ENCODE results near the gene OTUD6A. TPM values are rescaled to one million over a fixed set of nuclear protein-coding genes. Genes with fewer than 3 reads are reported as not detected.

OTUD6A gene
- not detected for total RNA-seq

DNA sequence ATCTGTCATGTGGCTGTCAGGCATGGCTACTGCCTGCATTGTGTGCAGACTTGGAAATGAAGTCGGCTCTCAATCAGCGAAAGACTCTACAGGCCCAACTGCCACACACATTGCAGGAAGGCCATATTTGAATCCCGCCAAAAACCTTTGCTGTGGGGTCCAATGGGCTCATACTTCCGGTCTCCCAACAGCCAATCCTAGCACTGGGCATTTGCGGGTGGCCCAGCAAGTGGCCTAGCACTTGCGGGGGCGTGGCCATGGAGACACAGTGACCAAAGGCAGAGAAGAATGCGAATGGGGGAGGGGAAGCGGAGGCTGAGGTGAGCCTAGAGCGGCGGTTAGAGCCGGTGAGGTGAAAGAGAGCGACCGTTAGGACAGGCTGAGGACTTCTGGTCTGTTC lies at the start of gene OTUD6A:
OTUD6A (plus strand) TSS at position 382 of the 400 bp plus-strand sequence. CDS start 68 bp downstream, outside the sequence.
- H3K4me1 ChIP-seq: no peaks in the 10 kb centered on the region
- no peak within 1 kb of the TSS for H3K27ac ChIP-seq

DNA sequence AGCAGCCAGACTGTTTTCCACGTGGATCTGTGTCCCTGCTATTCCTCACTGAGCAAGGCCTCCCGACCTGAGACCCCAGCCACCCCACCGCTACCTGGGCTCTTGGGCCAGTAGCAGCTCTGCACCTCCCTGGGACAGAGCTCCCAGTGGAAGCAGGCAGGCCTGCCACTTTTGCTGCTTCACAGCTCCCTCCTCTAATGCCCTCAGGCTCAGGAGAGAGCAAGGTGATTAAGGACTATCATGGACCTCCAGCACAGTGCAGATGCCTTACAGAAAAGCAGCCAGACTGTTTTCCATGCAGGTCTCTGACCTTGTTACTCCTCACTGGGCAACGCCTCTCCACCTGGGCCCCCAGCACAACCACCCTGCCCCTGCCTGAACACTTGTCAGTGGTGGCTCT lies 49.5 kb upstream of the OTUD6A start:
- no peaks in the 10 kb centered on the region for H3K9me3 ChIP-seq
- TF ChIP-seq, protein P1, sequence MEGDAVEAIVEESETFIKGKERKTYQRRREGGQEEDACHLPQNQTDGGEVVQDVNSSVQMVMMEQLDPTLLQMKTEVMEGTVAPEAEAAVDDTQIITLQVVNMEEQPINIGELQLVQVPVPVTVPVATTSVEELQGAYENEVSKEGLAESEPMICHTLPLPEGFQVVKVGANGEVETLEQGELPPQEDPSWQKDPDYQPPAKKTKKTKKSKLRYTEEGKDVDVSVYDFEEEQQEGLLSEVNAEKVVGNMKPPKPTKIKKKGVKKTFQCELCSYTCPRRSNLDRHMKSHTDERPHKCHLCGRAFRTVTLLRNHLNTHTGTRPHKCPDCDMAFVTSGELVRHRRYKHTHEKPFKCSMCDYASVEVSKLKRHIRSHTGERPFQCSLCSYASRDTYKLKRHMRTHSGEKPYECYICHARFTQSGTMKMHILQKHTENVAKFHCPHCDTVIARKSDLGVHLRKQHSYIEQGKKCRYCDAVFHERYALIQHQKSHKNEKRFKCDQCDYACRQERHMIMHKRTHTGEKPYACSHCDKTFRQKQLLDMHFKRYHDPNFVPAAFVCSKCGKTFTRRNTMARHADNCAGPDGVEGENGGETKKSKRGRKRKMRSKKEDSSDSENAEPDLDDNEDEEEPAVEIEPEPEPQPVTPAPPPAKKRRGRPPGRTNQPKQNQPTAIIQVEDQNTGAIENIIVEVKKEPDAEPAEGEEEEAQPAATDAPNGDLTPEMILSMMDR (IDR thresholded peaks at IDR 0.05): no peak
- no peaks in the 10 kb centered on the region for H3K36me3 ChIP-seq
- H3K4me3 ChIP-seq: no peak overlapping the region
- DNase-seq (ENCODE audit: low spot score): no peak
- no peaks in the 10 kb centered on the region for H3K27me3 ChIP-seq
- H3K27ac ChIP-seq: peak overlapping the region; percentile 19 to 54
- no peaks in the 10 kb centered on the region for H3K4me1 ChIP-seq

More for the DNA sequence above, at the start of gene OTUD6A:
- Histone ChIP-seq H3K36me3 (no peaks in the 10 kb centered on the region), H3K9me3 (no peaks in the 10 kb centered on the region), H3K4me3 (no peak within 1 kb of the TSS), H3K27me3 (no peaks in the 10 kb centered on the region)
- TF ChIP-seq, protein P1 (IDR thresholded peaks at IDR 0.05): no peak
- peak; percentile 11 for DNase-seq (ENCODE audit: low spot score)

- TF ChIP-seq, protein P1 (IDR thresholded peaks at IDR 0.05): no peak
- no peaks in the 10 kb centered on the region for H3K36me3 ChIP-seq
- no peaks in the 10 kb centered on the region for H3K27me3 ChIP-seq
- DNase-seq (ENCODE audit: low spot score): no peak
- peak overlapping the region; percentile 31 to 54 for H3K27ac ChIP-seq
- no peak overlapping the region for H3K4me3 ChIP-seq
- no peaks in the 10 kb centered on the region for H3K4me1 ChIP-seq
- H3K9me3 ChIP-seq: peaks cover 0 to 10% of the 10 kb centered on the region in 2 donors
Measured at GRCh38 chrX:70013466-70014381, 48.5 kb upstream of the OTUD6A start.

- Histone ChIP-seq H3K4me3 (no peak overlapping the region), H3K27ac (no peak overlapping the region), H3K27me3 (no peaks in the 10 kb centered on the region), H3K36me3 (no peaks in the 10 kb centered on the region), H3K9me3 (peaks cover 0 to 11% of the 10 kb centered on the region in 2 donors), H3K4me1 (no peaks in the 10 kb centered on the region)
- TF ChIP-seq, protein P1 (IDR thresholded peaks at IDR 0.05): no peak
- no peak for DNase-seq (ENCODE audit: low spot score)
Measured at GRCh38 chrX:70016513-70016912, 45.7 kb upstream of the OTUD6A start.

DNA sequence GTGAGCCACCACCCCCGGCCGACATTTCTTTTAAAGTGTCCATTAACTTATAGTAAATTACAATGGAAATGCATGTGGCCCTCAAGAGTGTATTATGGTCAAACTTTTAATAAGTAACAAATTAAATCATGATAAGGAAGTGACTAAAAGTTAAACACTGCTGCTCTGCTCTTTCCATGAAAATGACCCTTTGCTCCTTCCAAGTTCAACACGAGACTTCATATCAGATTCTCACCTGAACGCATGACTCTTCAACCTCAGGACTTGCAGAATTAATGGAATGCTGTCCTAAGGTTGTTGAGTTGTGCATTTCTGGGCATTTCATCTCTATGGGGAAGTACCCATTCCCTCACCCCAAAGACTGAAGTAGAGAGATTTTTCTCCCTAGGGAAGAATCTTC lies 39.6 kb upstream of the OTUD6A start:
- no peaks in the 10 kb centered on the region for H3K36me3 ChIP-seq
- no peak overlapping the region for H3K4me3 ChIP-seq
- H3K27ac ChIP-seq: no peak overlapping the region
- TF ChIP-seq, protein P1 (IDR thresholded peaks at IDR 0.05): no peak
- H3K4me1 ChIP-seq: peaks cover 0 to 16% of the 10 kb centered on the region in 2 donors
- H3K27me3 ChIP-seq: no peaks in the 10 kb centered on the region
- DNase-seq (ENCODE audit: low spot score): no peak
- peaks cover 0 to 11% of the 10 kb centered on the region in 2 donors for H3K9me3 ChIP-seq
